K562 (cell line): Measurements from ENCODE around the gene CRYBG2. TPM values are rescaled to one million over a fixed set of nuclear protein-coding genes. Genes with fewer than 3 reads are reported as not detected.

ENCODE experiments used
- BRD9 ChIP-seq: fragments of 450-650 bp; IDR thresholded peaks from 2 replicates; pipeline ENCODE4 v1.6.1; 2018; ENCODE audit warnings: low read depth; ENCODE audit not compliant: partially characterized antibody
- FOXP1 ChIP-seq: sonication (generic); formaldehyde crosslinking; IDR thresholded peaks from 2 replicates; pipeline ENCODE4 v1.8.0; 2022; ENCODE audit warnings: mild to moderate bottlenecking, missing genetic modification reagents
- PML ChIP-seq: IDR thresholded peaks from 2 replicates; pipeline ENCODE4 v1.6.1; 2012; ENCODE audit warnings: low read length, inconsistent platforms
- ZNF133 ChIP-seq: fragments of 250-450 bp; sonication (Bioruptor Pico); IDR thresholded peaks from 2 replicates; pipeline ENCODE4 v1.4.0; 2020; ENCODE audit warnings: mild to moderate bottlenecking
- polyA plus RNA-seq, 8 experiments: library from polyadenylated mRNA; depleted of rRNA in 4 of 8; stranded (reverse) in 5 of 8; unstranded in 3 of 8; fragments of >200 nt; fragmentation: Nextera tagmentation in 2 of 8; fragmentation: Illumina TruSeq in 1 of 8; extraction: Ambion mirVana in 2 of 8; extraction: Trizol in 1 of 8; gene quantifications; 2 replicates each; pipeline versions ENCODE4 v1.2.1 to v1.2.3, GENCODE V29; 2011 to 2014; ENCODE audit warnings: inconsistent platforms in 1 of 8, missing spikeins in 1 of 8
- total RNA-seq, 7 experiments: library from RNA; depleted of rRNA in 6 of 7; stranded (reverse); fragments of >200 nt in 6 of 7; fragmentation: Illumina TruSeq in 2 of 7; extraction: Trizol in 2 of 7; gene quantifications; 2 replicates each; pipeline versions ENCODE4 v1.2.1 to v1.2.3, GENCODE V29; 2011 to 2021; ENCODE audit warnings: low replicate concordance in 1 of 7
- TF ChIP-seq, protein P1 (sequence below), 2 experiments: fragments of 450-650 bp; formaldehyde crosslinking in 1 of 2; IDR thresholded peaks; 2 replicates each; pipeline versions ENCODE4 v1.4.0 to v1.6.1; 2014 to 2020; ENCODE audit warnings: mild to moderate bottlenecking in 2 of 2, borderline replicate concordance in 1 of 2, low read depth in 1 of 2

CRYBG2 gene
- total and polyA plus RNA-seq, 9 of the 15 experiments (the other 6 are each of a cell fraction or from before 2014, with no cell fraction given) = 0.39 to 8.5 (median 3.7) TPM

DNA sequence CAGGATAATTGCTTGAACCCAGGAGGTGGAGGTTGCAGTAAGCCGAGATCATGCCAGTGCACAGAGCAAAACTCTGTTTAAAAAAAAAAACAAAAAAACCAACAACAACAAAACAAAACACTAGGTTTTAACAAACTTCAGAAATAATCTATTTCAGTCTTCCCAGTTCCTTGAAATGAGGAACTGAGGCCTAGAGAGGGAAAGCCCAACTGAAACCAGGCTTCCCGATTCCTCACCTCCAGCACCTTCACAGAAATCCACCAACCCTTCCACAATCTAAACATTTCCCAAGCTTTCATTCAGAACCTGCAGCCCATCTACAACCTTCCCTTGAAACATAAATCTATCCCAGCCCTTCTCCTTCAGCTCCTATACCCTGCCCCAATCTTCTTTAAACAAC, 36.8 kb downstream of the CRYBG2 start (continued):
- TF ChIP-seq PML (no peak), FOXP1 (no peak), BRD9 (peak; percentile 34), ZNF133 (CRISPR knock-in tag) (no peak)
- TF ChIP-seq, protein P1, sequence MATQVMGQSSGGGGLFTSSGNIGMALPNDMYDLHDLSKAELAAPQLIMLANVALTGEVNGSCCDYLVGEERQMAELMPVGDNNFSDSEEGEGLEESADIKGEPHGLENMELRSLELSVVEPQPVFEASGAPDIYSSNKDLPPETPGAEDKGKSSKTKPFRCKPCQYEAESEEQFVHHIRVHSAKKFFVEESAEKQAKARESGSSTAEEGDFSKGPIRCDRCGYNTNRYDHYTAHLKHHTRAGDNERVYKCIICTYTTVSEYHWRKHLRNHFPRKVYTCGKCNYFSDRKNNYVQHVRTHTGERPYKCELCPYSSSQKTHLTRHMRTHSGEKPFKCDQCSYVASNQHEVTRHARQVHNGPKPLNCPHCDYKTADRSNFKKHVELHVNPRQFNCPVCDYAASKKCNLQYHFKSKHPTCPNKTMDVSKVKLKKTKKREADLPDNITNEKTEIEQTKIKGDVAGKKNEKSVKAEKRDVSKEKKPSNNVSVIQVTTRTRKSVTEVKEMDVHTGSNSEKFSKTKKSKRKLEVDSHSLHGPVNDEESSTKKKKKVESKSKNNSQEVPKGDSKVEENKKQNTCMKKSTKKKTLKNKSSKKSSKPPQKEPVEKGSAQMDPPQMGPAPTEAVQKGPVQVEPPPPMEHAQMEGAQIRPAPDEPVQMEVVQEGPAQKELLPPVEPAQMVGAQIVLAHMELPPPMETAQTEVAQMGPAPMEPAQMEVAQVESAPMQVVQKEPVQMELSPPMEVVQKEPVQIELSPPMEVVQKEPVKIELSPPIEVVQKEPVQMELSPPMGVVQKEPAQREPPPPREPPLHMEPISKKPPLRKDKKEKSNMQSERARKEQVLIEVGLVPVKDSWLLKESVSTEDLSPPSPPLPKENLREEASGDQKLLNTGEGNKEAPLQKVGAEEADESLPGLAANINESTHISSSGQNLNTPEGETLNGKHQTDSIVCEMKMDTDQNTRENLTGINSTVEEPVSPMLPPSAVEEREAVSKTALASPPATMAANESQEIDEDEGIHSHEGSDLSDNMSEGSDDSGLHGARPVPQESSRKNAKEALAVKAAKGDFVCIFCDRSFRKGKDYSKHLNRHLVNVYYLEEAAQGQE (IDR thresholded peaks at IDR 0.05; ENCODE audit: borderline replicate concordance) = no peak
- TF ChIP-seq, protein P1 (CRISPR knock-in tag; IDR thresholded peaks at IDR 0.05; ENCODE audit: low read depth) = no peak
